BE2C (cell line): ENCODE results near the gene CLK4. TPM values are rescaled to one million over a fixed set of nuclear protein-coding genes. Genes with fewer than 3 reads are reported as not detected.

ENCODE experiments used
- DNase-seq: peaks from one replicate; pipeline ENCODE4 v3.0.0-alpha.2; 2020
- H3K27me3 ChIP-seq: fragments of 250-450 bp; sonication (Bioruptor Pico); 2 replicates; pipeline ENCODE4 v1.5.1; 2020; ENCODE audit warnings: mild to moderate bottlenecking
- H3K36me3 ChIP-seq: fragments of 250-450 bp; sonication (Bioruptor Pico); 2 replicates; pipeline ENCODE4 v1.5.1; 2020; ENCODE audit warnings: mild to moderate bottlenecking
- H3K4me1 ChIP-seq: fragments of 250-450 bp; sonication (Bioruptor Pico); 2 replicates; pipeline ENCODE4 v1.5.1; 2020
- H3K4me3 ChIP-seq: 2 replicates; pipeline ENCODE4 v1.5.1; 2011; ENCODE audit warnings: low read depth, low read length
- H3K9me3 ChIP-seq: fragments of 250-450 bp; sonication (Bioruptor Pico); 2 replicates; pipeline ENCODE4 v1.5.1; 2020
- CTCF ChIP-seq: IDR thresholded peaks from 2 replicates; pipeline ENCODE4 v1.5.1; 2012; ENCODE audit warnings: mild to moderate bottlenecking, low read depth, low read length
- polyA plus RNA-seq: library from polyadenylated mRNA; unstranded; fragments of >200 nt; gene quantifications from one replicate; pipeline ENCODE4 v1.2.1, GENCODE V29; 2012; ENCODE audit warnings: low read depth, missing spikeins; ENCODE audit not compliant: insufficient read length, insufficient read depth

Gene CLK4
- polyA plus RNA-seq, result 17.3 TPM

- Histone ChIP-seq H3K27me3 (no peaks in the 10 kb centered on the region), H3K9me3 (no peaks in the 10 kb centered on the region), H3K4me1 (no peaks in the 10 kb centered on the region), H3K36me3 (peaks cover 15% of the 10 kb centered on the region), H3K4me3 (peak within 1 kb of the TSS; percentile 96)
- no peak for TF ChIP-seq CTCF
- DNase-seq, result peak; percentile 96
These were observed at the start of gene CLK4 for GRCh38 chr5:178626484-178627258. CLK4 (minus strand) TSS chr5:178627050; CDS start chr5:178623416, 3,634 bp downstream.

GRCh38 chr5:178675922-178676321 lies 49.1 kb upstream of the CLK4 start:
- no peak for DNase-seq
- H3K4me3 ChIP-seq, result no peak overlapping the region
- no peaks in the 10 kb centered on the region for H3K27me3 ChIP-seq
- no peaks in the 10 kb centered on the region; the same call in 1 of the 2 replicates for H3K4me1 ChIP-seq
- no peaks in the 10 kb centered on the region for H3K36me3 ChIP-seq
- TF ChIP-seq CTCF, result no peak
- no peaks in the 10 kb centered on the region for H3K9me3 ChIP-seq

- Histone ChIP-seq H3K27me3 (no peaks in the 10 kb centered on the region), H3K36me3 (no peaks in the 10 kb centered on the region), H3K9me3 (no peaks in the 10 kb centered on the region), H3K4me1 (no peaks in the 10 kb centered on the region; the same call in 1 of the 2 replicates), H3K4me3 (no peak overlapping the region)
- no peak for TF ChIP-seq CTCF
- DNase-seq, result no peak
These were observed 47.5 kb upstream of the CLK4 start for GRCh38 chr5:178674334-178674733.

DNA sequence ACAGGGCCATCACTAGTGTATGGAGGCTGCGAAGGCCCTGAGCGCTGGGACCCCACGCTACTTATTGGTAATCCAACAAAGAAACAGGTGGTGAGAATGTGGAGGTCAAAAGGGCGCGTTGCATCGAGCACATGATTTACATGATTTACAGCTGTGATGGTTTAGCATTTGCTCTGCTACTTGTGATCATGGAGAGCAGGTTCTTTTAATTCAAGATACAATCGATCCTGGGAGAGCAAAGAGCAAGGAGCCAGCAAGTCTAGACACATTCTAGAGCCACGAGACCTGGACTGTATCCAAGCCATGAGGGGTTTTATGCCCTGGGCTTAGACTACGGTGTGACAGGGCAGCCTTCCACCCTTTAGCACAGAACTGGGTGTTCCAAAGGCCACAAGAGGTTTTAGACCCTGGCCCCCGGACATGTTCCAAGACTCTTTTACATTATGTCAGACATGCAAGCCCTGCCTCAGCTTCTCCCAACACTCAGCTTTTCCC lies 47.0 kb upstream of the CLK4 start:
- no peak for TF ChIP-seq CTCF
- no peaks in the 10 kb centered on the region for H3K27me3 ChIP-seq
- no peaks in the 10 kb centered on the region; the same call in 1 of the 2 replicates for H3K4me1 ChIP-seq
- no peaks in the 10 kb centered on the region for H3K9me3 ChIP-seq
- DNase-seq, result no peak
- no peak overlapping the region for H3K4me3 ChIP-seq
- H3K36me3 ChIP-seq, result no peaks in the 10 kb centered on the region

GRCh38 chr5:178672630-178673029 lies 45.8 kb upstream of the CLK4 start:
- Histone ChIP-seq H3K9me3 (no peaks in the 10 kb centered on the region; the same call in 1 of the 2 replicates), H3K4me1 (no peaks in the 10 kb centered on the region; the same call in 1 of the 2 replicates), H3K36me3 (no peaks in the 10 kb centered on the region), H3K27me3 (no peaks in the 10 kb centered on the region), H3K4me3 (no peak overlapping the region)
- no peak for DNase-seq
- no peak for TF ChIP-seq CTCF

DNA sequence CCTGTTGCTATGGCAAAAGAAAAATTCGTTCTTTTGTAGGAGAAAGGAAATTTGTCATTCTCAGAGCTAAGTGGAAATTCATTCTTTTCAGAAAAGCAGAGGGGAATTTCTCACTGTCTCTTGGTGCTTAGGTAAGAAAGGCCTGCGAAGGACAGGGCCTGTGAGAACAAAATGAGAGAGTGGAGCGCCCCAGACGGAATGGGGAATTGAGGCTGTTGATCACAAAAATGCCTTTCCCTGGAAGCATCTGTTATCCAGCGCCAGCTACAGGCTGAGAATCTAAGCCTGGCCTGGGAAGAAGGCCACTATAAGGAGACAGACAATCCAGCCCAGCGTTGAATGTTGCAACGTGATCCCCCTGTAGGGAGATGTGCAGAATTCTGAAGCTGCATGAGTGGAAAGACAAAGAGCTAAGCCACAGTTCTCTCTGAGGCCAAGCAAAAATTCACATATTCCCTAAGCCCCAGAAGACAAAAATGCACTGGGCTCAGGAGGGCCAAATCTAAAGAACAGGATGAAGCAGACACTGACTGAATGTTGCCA lies 44.8 kb upstream of the CLK4 start:
- Histone ChIP-seq H3K9me3 (no peaks in the 10 kb centered on the region; the same call in 1 of the 2 replicates), H3K4me1 (no peaks in the 10 kb centered on the region; the same call in 1 of the 2 replicates), H3K27me3 (no peaks in the 10 kb centered on the region), H3K36me3 (no peaks in the 10 kb centered on the region), H3K4me3 (no peak overlapping the region)
- DNase-seq, result no peak
- TF ChIP-seq CTCF, result no peak
